Neural progenitor cell (in vitro differentiated cells): ENCODE measurements around the gene NUP50.

Experiments
- EZH2 ChIP-seq: fragments of 200-600 bp; sonication (generic); IDR thresholded peaks from 2 replicates; pipeline ENCODE4 v1.6.1; 2017; ENCODE audit warnings: antibody characterized with exemption, mild to moderate bottlenecking, moderate library complexity
- EZH2phosphoT487 ChIP-seq: fragments of 200-600 bp; sonication (generic); IDR thresholded peaks from 2 replicates; pipeline ENCODE4 v1.6.1; 2017; ENCODE audit warnings: antibody characterized with exemption
- TF ChIP-seq, protein P1 (sequence below): fragments of 200-600 bp; sonication (generic); IDR thresholded peaks from 2 replicates; pipeline ENCODE4 v1.5.1; 2017; ENCODE audit warnings: antibody characterized with exemption, mild to moderate bottlenecking

DNA sequence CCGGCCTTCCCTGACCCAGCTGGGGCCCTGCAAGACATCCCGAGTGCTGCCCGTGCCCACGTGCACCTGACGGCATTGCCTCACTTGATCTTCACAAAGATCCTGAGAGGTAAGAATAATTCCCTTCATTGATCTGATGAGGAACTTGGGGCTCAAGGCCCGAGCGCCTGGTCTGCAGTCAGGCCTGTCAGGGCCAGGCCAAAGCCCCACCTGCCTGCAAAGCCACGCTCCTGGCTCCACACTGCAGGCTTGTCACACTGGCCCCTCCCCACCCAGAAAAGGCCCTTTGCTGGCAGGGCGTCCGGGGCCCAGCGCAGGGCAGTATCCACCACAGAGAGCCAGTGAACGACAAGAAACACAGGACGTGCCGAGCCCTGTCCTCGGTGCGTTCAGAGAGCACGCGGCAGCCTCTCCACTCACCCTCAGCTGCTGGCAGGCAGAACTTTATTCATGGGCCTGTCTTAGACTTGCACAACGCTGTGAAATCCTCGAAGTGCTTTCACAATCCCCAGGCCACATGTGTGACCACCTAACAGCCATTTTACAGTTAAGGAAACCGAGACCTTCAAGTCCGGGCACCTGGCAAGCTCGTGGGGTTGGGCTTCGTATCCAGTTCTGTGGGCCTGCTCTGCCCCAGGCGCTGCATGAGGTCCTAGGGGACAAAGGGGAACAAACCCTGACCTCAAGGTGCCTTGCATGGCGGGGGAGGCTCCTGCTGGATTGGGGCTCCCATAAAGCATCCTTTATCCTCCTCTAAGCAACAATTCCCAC is 62.2 kb downstream of the NUP50 start:
- TF ChIP-seq, protein P1, sequence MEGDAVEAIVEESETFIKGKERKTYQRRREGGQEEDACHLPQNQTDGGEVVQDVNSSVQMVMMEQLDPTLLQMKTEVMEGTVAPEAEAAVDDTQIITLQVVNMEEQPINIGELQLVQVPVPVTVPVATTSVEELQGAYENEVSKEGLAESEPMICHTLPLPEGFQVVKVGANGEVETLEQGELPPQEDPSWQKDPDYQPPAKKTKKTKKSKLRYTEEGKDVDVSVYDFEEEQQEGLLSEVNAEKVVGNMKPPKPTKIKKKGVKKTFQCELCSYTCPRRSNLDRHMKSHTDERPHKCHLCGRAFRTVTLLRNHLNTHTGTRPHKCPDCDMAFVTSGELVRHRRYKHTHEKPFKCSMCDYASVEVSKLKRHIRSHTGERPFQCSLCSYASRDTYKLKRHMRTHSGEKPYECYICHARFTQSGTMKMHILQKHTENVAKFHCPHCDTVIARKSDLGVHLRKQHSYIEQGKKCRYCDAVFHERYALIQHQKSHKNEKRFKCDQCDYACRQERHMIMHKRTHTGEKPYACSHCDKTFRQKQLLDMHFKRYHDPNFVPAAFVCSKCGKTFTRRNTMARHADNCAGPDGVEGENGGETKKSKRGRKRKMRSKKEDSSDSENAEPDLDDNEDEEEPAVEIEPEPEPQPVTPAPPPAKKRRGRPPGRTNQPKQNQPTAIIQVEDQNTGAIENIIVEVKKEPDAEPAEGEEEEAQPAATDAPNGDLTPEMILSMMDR: no peak
- TF ChIP-seq EZH2phosphoT487: no peak
- no peak for TF ChIP-seq EZH2
